GM03348 (cell line): ENCODE data around the gene JAK1.
"Not testable (repeated sequence)": the region's sequence is repeated elsewhere in the genome, so short reads cannot be mapped to it uniquely, and the experiment has no call there.

Experiments
- DNase-seq: peaks from one replicate; pipeline ENCODE4 v3.0.0; 2012; ENCODE audit warnings: low spot score

Gene JAK1

DNA sequence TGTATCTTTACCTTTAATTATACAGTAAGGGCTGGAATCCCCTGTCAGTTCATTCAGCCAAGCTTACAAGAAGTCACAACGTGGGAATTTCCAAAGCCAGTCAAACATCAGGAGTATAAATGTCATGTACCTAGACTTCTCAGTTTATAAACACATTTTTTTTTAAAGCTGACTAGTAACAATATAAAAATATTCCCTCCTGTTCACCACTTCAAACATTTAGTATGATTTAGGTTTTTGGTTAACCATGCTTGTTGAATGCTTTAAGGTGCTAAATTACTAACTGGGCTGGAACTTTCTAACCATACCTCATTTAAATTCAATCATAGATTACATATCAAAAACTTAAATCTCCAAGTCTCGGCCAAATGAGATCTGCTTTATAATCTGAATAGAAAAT, 44.0 kb downstream of the JAK1 start:
- DNase-seq, result no peak

DNA sequence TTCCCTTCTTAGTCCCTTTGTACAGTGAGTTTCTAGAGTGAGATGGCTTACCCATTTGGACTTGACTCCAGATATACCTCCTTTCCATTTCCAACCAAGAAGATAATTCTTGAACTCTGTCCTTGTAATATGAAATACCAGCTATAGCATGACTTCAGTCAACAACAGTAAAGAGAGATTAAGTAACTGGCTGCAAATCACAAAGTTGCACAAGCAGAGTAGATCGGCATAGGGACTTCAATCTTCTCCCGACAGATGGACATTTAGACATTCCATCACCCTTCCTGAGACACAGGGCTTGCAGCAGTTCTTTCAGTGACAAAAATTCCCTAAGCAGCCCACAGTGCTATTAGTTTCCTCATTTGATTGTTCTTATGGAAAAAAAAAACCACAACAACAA, 44.6 kb downstream of the JAK1 start:
- DNase-seq, result no peak

DNA sequence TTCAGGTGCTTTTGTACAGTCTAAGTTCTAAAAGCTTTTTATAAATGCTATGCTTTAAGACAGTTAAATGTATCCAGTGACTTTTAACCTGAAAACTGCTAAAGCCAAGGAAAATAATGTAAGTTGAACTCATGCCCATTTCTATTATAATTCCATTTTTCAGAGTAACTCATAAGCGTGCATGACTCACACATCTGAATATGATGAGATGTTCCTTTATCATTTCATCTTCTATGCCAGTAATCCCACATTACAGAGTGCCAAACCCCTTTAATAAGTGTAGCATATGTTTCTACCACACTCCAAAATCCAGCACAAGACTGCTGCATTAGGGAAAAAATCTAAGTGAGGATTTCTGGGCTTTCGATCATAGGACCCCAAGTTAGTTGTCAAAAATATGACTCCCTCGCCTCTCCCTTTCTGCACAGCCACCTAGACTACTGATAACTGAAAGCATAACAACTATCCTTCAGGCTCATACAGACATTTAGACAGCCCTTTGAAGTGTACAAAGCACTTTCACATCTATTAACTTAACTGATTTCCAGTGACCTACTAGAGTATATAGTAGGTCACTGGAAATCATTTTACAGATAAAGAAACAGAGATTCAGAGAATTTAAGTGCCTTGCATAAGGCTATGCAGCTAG, 45.3 kb downstream of the JAK1 start:
- peak; percentile 47 for DNase-seq

DNA sequence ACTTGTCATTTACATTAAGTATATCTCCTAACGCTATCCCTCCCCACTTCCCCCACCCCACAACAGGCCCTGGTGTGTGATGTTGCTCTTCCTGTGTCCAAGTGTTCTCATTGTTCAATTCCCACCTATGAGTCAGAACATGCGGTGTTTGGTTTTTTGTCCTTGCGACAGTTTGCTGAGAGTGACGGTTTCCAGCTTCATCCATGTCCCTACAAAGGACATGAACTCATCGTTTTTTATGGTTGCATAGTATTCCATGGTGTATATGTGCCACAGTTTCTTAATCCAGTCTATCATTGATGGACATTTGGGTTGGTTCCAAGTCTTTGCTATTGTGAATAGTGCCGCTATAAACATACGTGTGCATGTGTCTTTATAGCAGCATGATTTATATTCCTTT, 47.2 kb downstream of the JAK1 start:
- not testable (repeated sequence) for DNase-seq

DNA sequence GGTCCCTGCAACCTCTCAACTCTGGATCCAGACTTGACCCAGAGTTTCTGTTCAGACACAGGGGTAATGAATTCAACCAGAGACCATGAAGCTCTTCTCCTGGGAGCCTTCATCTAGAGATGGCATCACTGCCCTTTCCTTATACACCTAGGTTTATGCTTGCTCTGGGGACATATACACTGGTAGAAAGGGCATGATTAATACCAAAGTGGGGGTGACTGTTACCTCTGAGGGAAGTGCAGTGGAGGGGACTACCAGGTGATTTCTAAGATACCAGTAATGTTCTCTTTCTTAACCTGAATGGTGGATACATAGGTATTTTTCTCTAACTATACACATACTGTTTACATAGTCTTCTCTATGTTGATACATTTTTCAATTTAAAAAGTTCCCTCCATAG, 48.4 kb downstream of the JAK1 start:
- no peak for DNase-seq

DNA sequence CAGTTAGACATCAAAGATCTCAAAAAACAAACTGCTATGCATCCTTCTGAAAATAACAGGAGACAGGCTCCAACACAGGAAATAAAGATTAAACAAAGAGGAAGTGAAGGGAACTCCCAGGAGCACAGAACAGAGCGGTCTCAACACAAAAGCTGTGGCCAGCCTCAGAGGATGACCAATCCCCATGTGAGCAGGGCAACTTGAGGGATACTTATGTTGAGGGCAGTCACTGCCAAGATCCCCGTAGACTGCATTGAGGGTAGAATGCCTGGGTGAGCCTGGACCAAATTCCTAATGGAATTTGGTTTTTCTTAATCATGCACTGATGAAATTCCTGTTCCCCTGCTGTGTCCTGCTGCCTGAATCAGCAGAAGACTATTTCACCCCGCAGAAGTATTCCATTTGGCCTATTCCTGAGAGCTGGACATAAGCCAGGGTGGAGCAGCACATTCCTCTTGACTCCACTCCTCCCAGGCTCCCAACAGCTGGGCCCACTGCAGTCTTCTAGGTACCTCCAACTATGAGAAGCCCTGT, 49.0 kb downstream of the JAK1 start:
- peak; percentile 89 for DNase-seq

DNA sequence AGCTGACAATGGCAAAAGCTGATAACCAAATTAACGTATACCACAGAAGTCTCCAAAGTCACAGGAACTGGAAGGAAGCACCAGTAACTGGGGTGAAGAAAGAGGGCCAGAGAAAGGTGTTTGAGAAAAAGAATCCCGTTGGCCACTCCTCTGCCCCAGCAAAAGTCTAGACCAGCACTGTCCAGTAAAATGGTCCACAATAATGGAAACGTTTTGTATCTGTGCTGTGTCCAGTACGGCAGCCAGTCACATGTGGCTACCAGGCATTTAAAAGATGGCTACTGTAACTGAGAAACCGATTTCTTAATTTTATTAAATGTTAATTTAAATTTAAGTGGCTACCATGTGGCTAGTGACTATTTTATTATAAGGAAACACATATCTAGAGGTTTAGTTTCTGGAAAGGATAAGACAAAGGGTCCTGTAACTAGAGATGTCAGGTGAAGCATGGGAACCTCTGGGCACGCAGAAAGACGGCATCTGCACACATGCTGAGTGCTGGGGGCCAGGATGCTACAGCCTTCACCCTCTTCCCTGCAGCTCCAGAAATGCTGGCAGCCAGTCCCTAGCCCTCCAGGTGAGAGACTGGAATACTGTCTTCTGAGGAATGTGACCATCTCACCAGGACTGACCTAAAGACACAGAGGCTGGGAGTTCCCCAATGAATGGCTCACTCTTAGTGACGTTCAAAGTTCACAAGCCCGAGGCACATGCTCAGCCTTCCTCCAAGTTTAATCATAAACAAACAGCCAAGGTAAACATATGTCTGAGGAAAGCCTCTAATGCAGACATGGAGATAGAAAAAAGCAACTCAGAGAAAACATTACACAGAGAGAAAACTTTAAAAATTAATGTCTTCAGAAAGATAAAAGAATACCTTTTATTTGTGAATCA, 50.7 kb downstream of the JAK1 start:
- no peak for DNase-seq

DNA sequence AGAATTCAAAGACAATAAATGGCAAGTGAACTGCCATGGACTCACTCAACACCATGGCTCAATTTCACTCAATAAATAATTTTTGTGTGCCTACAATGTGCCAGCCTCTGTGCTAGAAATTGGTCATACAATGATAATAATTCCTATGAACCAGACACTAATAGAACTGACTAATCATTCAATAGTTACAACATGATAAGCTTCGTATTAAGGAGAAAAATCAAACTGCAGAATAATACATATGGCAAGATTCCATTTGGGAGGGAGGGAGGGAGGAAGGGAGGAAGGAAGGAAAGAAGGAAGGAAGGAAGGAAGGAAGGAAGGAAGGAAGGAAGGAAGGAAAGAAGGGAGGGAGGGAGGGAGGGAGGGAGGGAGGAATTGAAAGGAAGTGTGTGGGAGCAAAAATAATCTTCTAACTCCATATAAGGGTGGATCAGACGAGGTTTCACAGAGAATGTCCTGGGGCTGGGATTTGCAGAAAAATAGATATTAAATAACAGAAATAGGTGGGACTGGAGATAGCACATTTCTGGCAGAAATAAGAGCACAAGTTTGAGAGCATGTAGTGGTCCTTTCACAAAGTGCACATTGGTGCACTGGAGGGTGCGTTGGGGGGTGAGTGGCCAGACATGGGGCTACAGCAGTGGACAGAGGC, 52.9 kb downstream of the JAK1 start:
- no peak for DNase-seq

DNA sequence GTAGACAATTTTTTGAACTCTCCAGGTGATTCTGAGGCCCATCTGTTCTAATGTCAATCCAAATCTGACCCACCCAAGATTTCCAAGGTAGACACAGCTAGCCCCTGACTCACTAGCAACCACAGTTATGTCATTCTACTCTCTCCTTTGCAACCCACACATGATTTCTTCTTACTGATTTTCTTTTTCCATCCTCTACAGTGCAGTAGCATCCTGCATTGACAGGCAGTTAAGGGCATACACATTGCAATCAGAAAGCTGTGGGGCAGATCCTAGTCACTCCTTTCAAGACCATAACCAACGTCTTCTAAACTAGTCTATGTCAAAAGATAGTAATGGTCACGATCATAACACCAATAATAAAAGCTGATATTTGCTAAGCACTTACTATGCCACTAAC, 54.2 kb downstream of the JAK1 start:
- DNase-seq, result no peak

DNA sequence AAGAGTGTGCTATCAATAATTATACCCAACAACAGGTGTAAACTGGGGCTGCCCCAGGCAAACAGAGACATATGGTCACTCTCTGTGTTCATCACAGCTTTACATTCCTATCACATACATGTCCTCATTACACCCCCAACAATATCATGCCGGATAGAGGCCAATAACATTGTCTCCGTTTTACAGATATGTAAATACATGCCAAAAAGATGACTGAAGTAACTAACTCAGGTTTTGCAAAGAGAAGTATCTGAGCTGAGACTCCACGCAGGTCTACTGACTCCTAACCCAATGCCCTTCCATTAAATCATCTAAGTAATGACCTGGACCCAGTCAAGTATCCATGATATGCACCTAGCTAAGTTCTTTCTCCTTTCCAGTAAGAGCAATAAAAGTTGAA, 55.0 kb downstream of the JAK1 start:
- DNase-seq, result no peak

DNA sequence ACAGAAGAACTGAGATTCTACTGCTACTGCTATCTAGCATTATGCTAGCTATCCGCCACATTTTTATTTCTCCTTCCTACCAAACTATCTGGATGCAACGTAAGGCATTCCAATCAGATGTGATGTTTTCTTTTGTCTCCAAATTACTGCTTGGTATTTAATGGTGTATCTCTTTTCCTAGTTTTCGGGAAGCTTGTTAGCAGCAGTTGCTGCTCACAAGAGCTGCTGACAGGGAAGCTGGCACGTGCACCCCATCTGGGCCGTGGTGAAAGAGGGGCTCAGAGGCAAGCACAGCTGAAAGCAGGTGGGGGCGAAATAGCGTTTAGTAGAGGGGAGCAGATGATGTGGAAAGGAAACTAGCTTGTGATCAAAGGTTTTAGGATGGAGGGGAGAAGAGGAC, 57.3 kb downstream of the JAK1 start:
- DNase-seq, result peak; percentile 26

DNA sequence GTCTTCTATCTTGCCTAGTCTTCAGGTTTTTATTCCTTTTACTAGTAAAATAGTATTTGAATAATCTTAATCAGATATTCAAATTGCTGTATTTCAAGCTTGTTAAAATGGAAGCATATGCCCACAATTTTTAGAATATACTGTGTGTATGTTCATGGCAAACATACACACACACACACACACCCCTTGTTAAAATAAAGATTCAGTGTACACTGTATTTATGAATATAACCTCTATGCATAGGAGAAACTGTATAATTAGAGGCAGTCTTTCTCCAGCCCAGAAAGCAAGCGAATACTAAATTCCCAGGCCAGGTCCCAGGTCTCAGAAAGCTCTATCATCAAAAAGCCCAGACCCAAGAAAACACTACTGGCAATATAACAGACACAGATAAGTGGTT, 57.8 kb downstream of the JAK1 start:
- DNase-seq, result no peak

DNA sequence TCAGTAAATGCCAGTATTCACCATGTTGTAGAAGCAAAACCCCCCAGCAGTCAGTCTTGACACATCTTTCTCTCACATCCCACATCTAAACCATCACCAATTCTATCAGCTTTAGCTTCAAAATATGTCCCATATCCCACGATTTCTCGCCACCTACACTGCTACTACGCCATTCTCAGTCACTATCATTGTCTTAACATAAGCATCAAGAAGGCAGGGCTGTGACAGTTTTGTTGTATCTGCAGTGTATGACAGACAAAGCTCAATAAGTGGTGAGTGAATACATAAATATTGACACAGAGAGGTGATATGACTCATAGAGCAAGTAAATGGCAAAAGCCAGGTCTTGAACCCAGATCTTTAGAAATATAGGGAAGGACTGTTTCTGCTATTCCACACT, 59.9 kb downstream of the JAK1 start:
- DNase-seq, result no peak

DNA sequence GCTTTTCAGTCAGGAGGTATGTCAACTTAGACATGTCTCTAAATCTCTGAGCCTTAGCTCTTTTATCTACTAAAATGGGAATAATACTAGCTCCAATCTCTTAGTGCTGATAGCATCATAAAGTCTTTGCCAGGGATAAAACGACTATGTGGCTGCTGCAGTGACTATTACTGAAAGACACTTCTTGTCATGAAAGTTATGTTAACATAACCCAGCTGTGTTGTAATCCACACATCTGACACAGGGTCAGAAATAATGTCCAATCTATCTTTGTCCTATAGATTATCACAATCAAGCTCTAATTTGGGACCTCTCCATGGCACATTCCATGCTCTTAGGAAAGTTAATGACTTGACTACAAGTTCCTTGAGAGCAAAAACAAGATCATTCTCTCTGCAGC, 62.8 kb downstream of the JAK1 start:
- no peak for DNase-seq

DNA sequence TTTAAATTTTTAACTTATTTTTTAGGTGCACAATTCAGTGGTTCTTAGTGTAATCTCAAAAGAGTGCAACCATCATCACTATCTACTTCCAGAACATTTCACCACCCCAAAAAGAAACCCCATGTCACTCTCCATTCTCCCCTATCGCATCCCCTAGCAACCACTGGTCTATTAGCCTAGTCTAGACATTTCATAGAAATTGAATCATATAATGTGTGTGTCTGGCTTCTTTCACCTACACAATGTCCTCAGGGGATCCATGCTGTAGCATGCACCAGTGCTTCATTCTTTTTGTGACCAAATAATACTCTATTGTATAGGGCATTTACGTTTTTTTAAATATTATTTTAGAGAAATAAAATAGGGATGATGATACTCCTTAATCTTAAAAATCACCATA, 64.7 kb downstream of the JAK1 start:
- DNase-seq, result no peak

DNA sequence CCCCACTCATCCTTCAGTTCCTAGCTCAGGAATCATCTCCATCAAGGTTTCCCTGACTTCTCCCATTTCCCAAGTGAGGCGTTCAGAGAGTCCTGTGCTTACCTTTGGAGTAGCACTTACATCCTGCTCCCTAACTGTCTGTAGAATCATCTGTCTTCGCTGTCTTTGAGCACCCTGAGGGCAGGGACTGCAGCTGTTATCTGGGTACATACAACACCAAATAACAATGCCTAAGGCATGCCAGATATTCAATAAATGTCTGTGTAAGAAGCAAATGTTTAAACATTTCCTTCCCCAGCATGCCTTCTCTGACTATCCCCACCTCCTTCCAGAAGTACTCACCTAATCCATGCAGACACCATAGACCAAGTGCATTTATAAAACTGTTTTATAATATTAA, 65.4 kb downstream of the JAK1 start:
- DNase-seq, result no peak

DNA sequence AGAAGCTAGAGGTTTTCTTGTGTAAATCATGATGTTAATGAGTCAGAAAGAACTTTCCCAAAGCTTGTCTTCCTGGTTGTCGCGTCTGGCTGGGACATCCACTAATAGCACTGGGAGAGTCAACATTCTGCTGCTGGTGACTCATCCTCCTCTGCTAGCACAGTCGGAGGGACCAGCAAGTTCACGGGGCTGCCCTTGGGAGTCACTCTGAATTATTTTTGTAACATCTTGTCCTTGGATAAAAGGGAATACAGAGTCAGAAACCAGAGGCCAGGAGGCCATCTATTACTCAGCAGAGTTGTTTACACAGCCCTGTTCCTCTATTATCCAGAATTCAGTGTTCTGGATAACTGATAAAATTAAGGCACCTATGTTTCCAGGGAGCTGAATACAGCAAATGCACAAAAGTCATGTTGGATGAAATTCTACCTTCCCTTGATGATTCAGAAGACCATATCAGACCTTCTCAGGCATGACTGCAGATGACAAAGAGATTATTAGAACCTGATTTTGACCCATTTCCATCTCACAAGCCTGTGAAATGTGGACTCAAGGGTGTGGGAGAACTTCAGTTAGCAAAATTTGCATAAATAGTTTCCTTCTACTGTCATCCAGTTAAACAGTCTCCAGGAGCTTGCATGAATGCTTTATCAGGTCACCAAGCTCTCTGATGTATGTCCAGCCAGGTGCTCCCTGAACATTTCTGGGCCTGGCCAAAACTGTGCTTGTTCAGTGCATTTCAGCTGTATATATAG, 68.1 kb downstream of the JAK1 start:
- DNase-seq, result peak; percentile 84

DNA sequence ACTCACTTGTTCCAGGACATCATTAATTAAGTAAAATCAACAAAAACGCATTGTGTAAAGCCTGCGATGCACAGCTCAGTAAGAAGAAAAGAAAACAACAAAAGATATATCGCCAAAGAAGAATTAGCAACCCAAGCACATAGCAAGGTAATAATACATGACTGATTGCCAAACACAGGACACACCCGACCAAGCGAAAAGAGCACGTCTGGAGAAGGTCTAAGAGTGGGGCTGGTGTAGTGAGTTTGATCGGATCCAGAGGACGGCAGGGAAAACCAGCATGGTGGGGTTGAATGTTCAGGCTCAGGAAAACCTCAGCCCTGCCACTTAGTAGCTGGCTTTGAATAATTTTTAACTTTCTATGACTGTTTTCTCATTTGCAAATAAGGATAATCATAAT, 69.8 kb downstream of the JAK1 start:
- DNase-seq, result no peak

DNA sequence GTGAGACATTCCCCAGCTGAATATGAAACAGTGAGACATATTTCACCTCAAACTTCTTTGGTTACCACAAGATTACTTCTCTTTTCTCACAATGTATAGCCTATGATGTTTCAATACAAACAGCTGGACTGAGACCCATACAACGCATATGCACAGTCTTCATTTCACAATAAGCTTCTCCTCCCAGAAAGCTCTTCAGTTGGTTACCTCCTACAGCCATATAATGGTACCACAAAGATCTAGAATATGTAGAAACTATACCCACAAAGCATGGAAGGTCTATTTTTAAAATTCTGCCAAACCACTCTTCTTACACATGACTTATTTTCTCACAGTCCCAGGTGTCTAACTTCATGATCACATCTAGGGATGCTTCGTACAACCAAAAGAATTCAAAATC, 70.8 kb downstream of the JAK1 start:
- no peak for DNase-seq

DNA sequence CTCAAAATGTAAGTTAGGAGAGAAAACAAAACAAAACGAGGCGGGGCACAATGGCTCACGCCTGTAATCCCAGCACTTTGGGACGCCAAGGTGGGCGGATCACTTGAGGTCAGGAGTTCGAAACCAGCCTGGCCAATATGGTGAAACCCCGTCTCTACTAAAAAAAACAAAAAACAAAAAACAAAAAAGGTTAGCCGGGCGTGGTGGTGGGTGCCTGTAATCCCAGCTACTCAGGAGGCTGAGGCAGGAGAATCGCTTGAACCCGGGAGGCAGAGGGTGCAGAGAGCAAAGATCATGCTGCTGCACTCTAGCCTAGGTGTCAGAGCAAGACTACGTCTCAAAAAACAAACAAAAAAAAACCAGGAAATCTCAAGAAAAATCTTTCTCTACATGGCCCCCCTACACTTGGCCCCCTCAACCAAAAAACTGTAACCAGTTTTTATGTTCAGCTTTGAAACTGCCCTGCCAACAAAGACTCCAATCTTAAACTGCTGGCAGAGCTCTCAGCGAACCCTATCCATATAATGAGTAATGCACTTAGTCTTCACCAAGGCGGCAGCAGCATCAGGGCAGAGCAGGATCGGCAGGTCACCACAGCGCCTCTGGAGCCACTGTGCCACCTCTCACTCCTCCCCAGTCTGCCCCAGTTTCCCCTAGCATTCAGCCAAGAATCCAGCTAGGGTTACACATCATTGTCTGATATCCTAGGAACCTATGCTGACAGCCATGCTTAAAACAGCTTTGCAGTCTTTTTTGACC, 71.7 kb downstream of the JAK1 start:
- no peak for DNase-seq

DNA sequence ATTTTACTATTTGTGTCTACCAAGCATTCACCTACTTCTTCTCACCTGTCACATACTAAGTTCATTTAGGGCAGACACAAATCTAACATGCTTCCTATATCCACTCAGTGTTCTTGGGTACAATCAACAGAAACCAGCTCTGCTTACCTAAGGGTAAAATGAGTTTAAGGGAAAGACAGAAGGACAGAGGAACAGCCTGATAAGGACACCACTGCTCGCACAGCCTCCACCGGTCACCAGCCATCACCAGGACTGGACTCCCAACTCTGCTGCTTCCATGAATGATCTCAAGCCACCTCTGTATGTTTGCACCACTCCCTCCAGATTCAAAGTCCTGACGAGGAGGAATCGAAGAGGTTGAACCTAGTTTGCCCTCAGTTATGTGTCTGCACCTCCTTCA, 72.4 kb downstream of the JAK1 start:
- DNase-seq, result no peak
